IMR-90 (cell line): Measurements from ENCODE around the gene NDUFA13. TPM values are rescaled to one million over a fixed set of nuclear protein-coding genes. Genes with fewer than 3 reads are reported as not detected.

Source experiments
- RCOR1 ChIP-seq: IDR thresholded peaks from 2 replicates; pipeline ENCODE4 v1.6.1; 2012; ENCODE audit warnings: mild to moderate bottlenecking, low read length, improper control_type of control experiment; ENCODE audit not compliant: insufficient replicate concordance
- USF2 ChIP-seq: fragments of 150-350 bp; IDR thresholded peaks from 2 replicates; pipeline ENCODE4 v1.6.1; 2017; ENCODE audit warnings: mild to moderate bottlenecking, antibody characterized with exemption, low read length, low read depth
- polyA plus RNA-seq, 3 experiments: library from polyadenylated mRNA; depleted of rRNA; stranded (reverse); fragments of >200 nt; gene quantifications; 2 replicates each; pipeline ENCODE4 v1.2.3, GENCODE V29; 2012; ENCODE audit warnings: low replicate concordance in 1 of 3
- total RNA-seq: library from RNA; depleted of rRNA; stranded (reverse); fragments of >200 nt; gene quantifications from 2 replicates; pipeline ENCODE4 v1.2.3, GENCODE V29; 2012

The NDUFA13 gene
- total and polyA plus RNA-seq, 2 of the 4 experiments (the other 2 are of a cell fraction): 30.6 to 667 TPM

GRCh38 chr19:19534556-19535265 is 18.7 kb downstream of the NDUFA13 start (continued):
- TF ChIP-seq USF2 (no peak), RCOR1 (no peak)
